Lung (tissue), 12 donors: ENCODE measurements around the gene NDST3. TPM values are rescaled to one million over a fixed set of nuclear protein-coding genes. Genes with fewer than 3 reads are reported as not detected.

ENCODE experiments used
- ATAC-seq: fragments of 200-7000 bp; cut with Tn5 transposase; one replicate; pipeline ENCODE4 v1.9.1; 2020; ENCODE audit warnings: moderate number of reproducible peaks; ENCODE audit not compliant: insufficient read depth, low FRiP score
- DNase-seq, 3 donors: peaks; one replicate each; pipeline ENCODE4 v3.0.0-alpha.2; 2013 to 2017
- H3K27ac ChIP-seq, 2 donors: one replicate each; pipeline ENCODE4 v1.5.1; 2013; ENCODE audit warnings: mild to moderate bottlenecking in 2 of 2, moderate library complexity in 2 of 2, control low read depth in 1 of 2, inconsistent platforms in 1 of 2, low read depth in 1 of 2, low read length in 1 of 2
- H3K27me3 ChIP-seq, 3 donors: one replicate each; pipeline ENCODE4 v1.5.1; 2013; ENCODE audit warnings: low read length in 2 of 3; ENCODE audit not compliant: control insufficient read depth in 3 of 3, insufficient read depth in 3 of 3
- H3K36me3 ChIP-seq, 4 donors: one replicate each; pipeline ENCODE4 v1.5.1; 2013; ENCODE audit warnings: low read length in 4 of 4, mild to moderate bottlenecking in 1 of 4, moderate library complexity in 1 of 4; ENCODE audit not compliant: control insufficient read depth in 4 of 4, insufficient read depth in 4 of 4
- H3K4me1 ChIP-seq, 5 donors: one replicate each; pipeline ENCODE4 v1.5.1; 2013; ENCODE audit warnings: low read length in 5 of 5, mild to moderate bottlenecking in 2 of 5, moderate library complexity in 1 of 5; ENCODE audit not compliant: control insufficient read depth in 5 of 5, insufficient read depth in 5 of 5
- H3K4me3 ChIP-seq: one replicate; pipeline ENCODE4 v1.5.1; 2013; ENCODE audit warnings: mild to moderate bottlenecking, control low read depth, moderate library complexity
- H3K9ac ChIP-seq, 2 donors: one replicate each; pipeline ENCODE4 v1.5.1; 2013; ENCODE audit warnings: low read length in 2 of 2, control low read depth in 1 of 2; ENCODE audit not compliant: insufficient read depth in 1 of 2
- H3K9me3 ChIP-seq, 4 donors: one replicate each; pipeline ENCODE4 v1.5.1; 2013; ENCODE audit warnings: low read length in 3 of 4, mild to moderate bottlenecking in 1 of 4, moderate library complexity in 1 of 4; ENCODE audit not compliant: control insufficient read depth in 4 of 4, insufficient read depth in 3 of 4
- CTCF ChIP-seq: IDR thresholded peaks from 2 replicates; pipeline ENCODE4 v1.5.1; 2012; ENCODE audit warnings: mild to moderate bottlenecking; ENCODE audit errors: control extremely low read depth, extremely low read depth
- WGBS, 2 donors: extraction: QIAGEN DNeasy Blood & Tissue Kit; methylation state at CpG; one replicate each; pipeline ENCODE4 v1.1.7; 2013; 5-methylcytosine and 5-hydroxymethylcytosine counted together
- polyA plus RNA-seq, 2 donors: library from polyadenylated mRNA; stranded (reverse); fragments of 200-250 nt; gene quantifications; one replicate each; pipeline ENCODE4 v1.2.1, GENCODE V29; 2013
- total RNA-seq, 2 donors: library from RNA; depleted of rRNA in 1 of 2; stranded (reverse); fragments of >200 nt in 1 of 2; gene quantifications; one replicate each; pipeline ENCODE4 v1.2.1, GENCODE V29; 2014 to 2021
- donor health status: control.
- donor health status: control.
- donor health status: Bipolar disorder and iron deficiency.
- donor health status: healthy.
- donor health status: DM: yes; HTN: yes; CAD: no.

NDST3 gene
- total and polyA plus RNA-seq, 4 donors: 0.02 to 0.74 (median 0.02) TPM; not detected in 1

GRCh38 chr4:117996891-117997290 is 37.4 kb upstream of the NDST3 start:
- H3K36me3 ChIP-seq: no peaks in the 10 kb centered on the region
- H3K9me3 ChIP-seq: no peaks in the 10 kb centered on the region
- no peak overlapping the region for H3K4me3 ChIP-seq
- 94 to 96% methylated on average over 2 of the region's 2 CpGs for WGBS, 2 donors
- TF ChIP-seq CTCF: no peak
- H3K9ac ChIP-seq: no peak overlapping the region
- ATAC-seq (no peak), DNase-seq (no peak)
- no peaks in the 10 kb centered on the region for H3K27me3 ChIP-seq
- no peak overlapping the region for H3K27ac ChIP-seq
- no peaks in the 10 kb centered on the region for H3K4me1 ChIP-seq

- TF ChIP-seq CTCF: no peak
- Histone ChIP-seq H3K4me1 (no peaks in the 10 kb centered on the region), H3K36me3 (no peaks in the 10 kb centered on the region), H3K27ac (no peak overlapping the region), H3K9ac (no peak overlapping the region), H3K27me3 (no peaks in the 10 kb centered on the region), H3K4me3 (no peak overlapping the region), H3K9me3 (no peaks in the 10 kb centered on the region)
- DNase-seq: no peak
- 88 to 93% methylated on average over 2 of the region's 2 CpGs for WGBS, 2 donors
- ATAC-seq: no peak
Observed at GRCh38 chr4:118004088-118004487, 30.2 kb upstream of the NDST3 start.

- Histone ChIP-seq H3K27ac (no peak overlapping the region), H3K9me3 (no peaks in the 10 kb centered on the region), H3K36me3 (no peaks in the 10 kb centered on the region), H3K27me3 (no peaks in the 10 kb centered on the region), H3K4me3 (no peak overlapping the region), H3K9ac (no peak overlapping the region), H3K4me1 (no peaks in the 10 kb centered on the region)
- ATAC-seq: no peak
- no peak for TF ChIP-seq CTCF
- peak in 2 of 3 donors; percentile 1 to 4 for DNase-seq
- 81 to 91% methylated on average over 3 of the region's 3 CpGs for WGBS, 2 donors
Observed at GRCh38 chr4:118005883-118006282, 28.4 kb upstream of the NDST3 start.

- Histone ChIP-seq H3K9me3 (no peaks in the 10 kb centered on the region), H3K9ac (no peak overlapping the region), H3K4me3 (no peak overlapping the region), H3K27me3 (no peaks in the 10 kb centered on the region), H3K27ac (no peak overlapping the region), H3K4me1 (no peaks in the 10 kb centered on the region), H3K36me3 (no peaks in the 10 kb centered on the region)
- no peak for DNase-seq
- no peak for ATAC-seq
- WGBS, 2 donors: 87 to 92% methylated on average over 2 of the region's 2 CpGs
- TF ChIP-seq CTCF: no peak
Observed at GRCh38 chr4:118012142-118012541, 22.1 kb upstream of the NDST3 start.
